Measurements from ENCODE around the gene RETSAT. TPM values are rescaled to one million over a fixed set of nuclear protein-coding genes. Genes with fewer than 3 reads are reported as not detected.
"Not testable (repeated sequence)": the region's sequence is repeated elsewhere in the genome, so short reads cannot be mapped to it uniquely, and the experiment has no call there.

Gene RETSAT
- total RNA-seq, 1 donor from 2014 or later = 17.1 TPM

GRCh38 chr2:85318222-85319074 is 35.9 kb downstream of the RETSAT start:
- ATAC-seq (ENCODE audit: low read depth) = peak; percentile 21
- H3K27me3 Mint-ChIP-seq = no peaks in the 10 kb centered on the region
- POLR2A ChIA-PET = interaction anchor here (0.7 to 2.8 kb wide), 4 partner anchors 8 to 73 kb away, joined by 4 to 11 read pairs (median 6); partner anchors contain the start of gene TGOLN2
- H3K9me3 Mint-ChIP-seq = no peaks in the 10 kb centered on the region
- no peak for TF ChIP-seq CTCF (IDR thresholded peaks at IDR 0.05)
- no peak overlapping the region for H3K4me3 Mint-ChIP-seq
- CTCF ChIA-PET = interaction anchor here (0.8 to 1.0 kb wide), 2 partner anchors 18 to 19 kb away, joined by 3 to 4 read pairs; no protein-coding TSS in a partner anchor
- H3K27ac Mint-ChIP-seq = peak overlapping the region; percentile 53
- no peak for DNase-seq
- intact Hi-C loops (cut with micrococcal nuclease) = no loop called here
- H3K4me1 Mint-ChIP-seq = peaks cover 49% of the 10 kb centered on the region
- H3K36me3 Mint-ChIP-seq (ENCODE audit: low read depth) = peaks cover 84% of the 10 kb centered on the region

DNA sequence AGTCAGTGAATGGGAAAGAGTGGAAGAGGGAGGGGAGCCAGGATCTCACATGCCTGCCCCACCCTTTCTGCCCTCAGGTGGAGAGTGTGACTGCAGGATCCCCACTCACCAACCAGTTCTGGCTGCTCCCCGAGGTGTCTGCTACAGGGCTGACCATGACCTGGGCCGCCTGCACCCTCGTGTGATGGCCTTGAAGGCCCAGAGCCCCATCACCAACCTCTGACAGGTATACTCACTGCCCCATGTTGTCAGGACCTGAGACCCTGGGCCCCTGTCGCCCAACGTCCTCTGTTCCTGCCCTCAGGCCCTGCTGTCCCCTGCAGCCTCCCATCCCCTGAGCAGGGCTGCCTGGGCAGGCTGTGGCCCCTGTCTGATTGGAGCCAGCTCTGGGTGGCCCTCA is 38.4 kb downstream of the RETSAT start:
- H3K36me3 Mint-ChIP-seq (ENCODE audit: low read depth) = peaks cover 67% of the 10 kb centered on the region
- CTCF ChIA-PET; POLR2A ChIA-PET; H3K27me3 Mint-ChIP-seq; H3K4me3 Mint-ChIP-seq; ATAC-seq (ENCODE audit: low read depth); H3K27ac Mint-ChIP-seq; H3K9me3 Mint-ChIP-seq; DNase-seq: not testable (repeated sequence)
- peaks cover 26% of the 10 kb centered on the region for H3K4me1 Mint-ChIP-seq
- intact Hi-C loops (cut with micrococcal nuclease) = loop anchor here (1.0 kb wide), 1 partner anchor 27 kb away; no protein-coding TSS in a partner anchor

- H3K27me3 Mint-ChIP-seq = no peaks in the 10 kb centered on the region
- H3K36me3 Mint-ChIP-seq (ENCODE audit: low read depth) = peaks cover 57% of the 10 kb centered on the region
- intact Hi-C loops (cut with micrococcal nuclease) = loop anchor here (1.0 kb wide), 1 partner anchor 28 kb away; no protein-coding TSS in a partner anchor
- peaks cover 22% of the 10 kb centered on the region for H3K4me1 Mint-ChIP-seq
- H3K27ac Mint-ChIP-seq = no peak overlapping the region
- DNase-seq (no peak), ATAC-seq (ENCODE audit: low read depth) (no peak)
- ChIA-PET POLR2A (no interaction called here), CTCF (interaction anchor here (1.7 kb wide), 1 partner anchor 14 kb away, joined by 7 read pairs; no protein-coding TSS in a partner anchor)
- H3K4me3 Mint-ChIP-seq = no peak overlapping the region
- TF ChIP-seq CTCF (IDR thresholded peaks at IDR 0.05) = no peak
- no peaks in the 10 kb centered on the region for H3K9me3 Mint-ChIP-seq
Measured at GRCh38 chr2:85314884-85315242, 39.5 kb downstream of the RETSAT start.

DNA sequence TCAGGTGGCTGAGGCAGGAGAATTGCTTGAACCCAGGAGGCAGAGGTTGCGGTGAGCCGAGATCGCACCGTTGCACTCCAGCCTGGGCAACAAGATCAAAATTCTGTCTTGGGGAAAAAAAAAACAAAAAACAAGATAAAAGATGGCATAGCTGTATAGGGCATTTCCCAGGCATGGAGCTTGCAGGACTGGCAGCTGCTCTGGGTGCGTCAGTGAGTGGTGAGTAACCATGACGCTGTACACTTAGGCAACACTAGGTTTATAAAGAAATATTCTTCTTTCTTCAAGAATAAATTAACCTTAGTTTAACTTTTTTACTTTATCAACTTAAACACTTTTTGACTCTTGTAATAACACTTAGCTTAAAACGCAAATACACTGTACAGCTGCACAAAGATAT is 41.9 kb downstream of the RETSAT start:
- H3K36me3 Mint-ChIP-seq (ENCODE audit: low read depth) = peaks cover 41% of the 10 kb centered on the region
- no peak for TF ChIP-seq CTCF (IDR thresholded peaks at IDR 0.05)
- no peaks in the 10 kb centered on the region for H3K9me3 Mint-ChIP-seq
- peaks cover 23% of the 10 kb centered on the region for H3K4me1 Mint-ChIP-seq
- no peaks in the 10 kb centered on the region for H3K27me3 Mint-ChIP-seq
- H3K4me3 Mint-ChIP-seq = no peak overlapping the region
- ChIA-PET POLR2A (interaction anchor here (1.7 kb wide), 1 partner anchor 14 kb away, joined by 4 read pairs; no protein-coding TSS in a partner anchor), CTCF (interaction anchor here (1.2 kb wide), 1 partner anchor 10 kb away, joined by 4 read pairs; no protein-coding TSS in a partner anchor)
- intact Hi-C loops (cut with micrococcal nuclease) = loop anchor here (2.0 kb wide), 1 partner anchor 14 kb away; the partner anchor contains the start of gene TGOLN2
- no peak overlapping the region for H3K27ac Mint-ChIP-seq
- ATAC-seq (ENCODE audit: low read depth) (no peak), DNase-seq (no peak)

- DNase-seq = no peak
- TF ChIP-seq CTCF (IDR thresholded peaks at IDR 0.05) = no peak
- no peaks in the 10 kb centered on the region for H3K9me3 Mint-ChIP-seq
- intact Hi-C loops (cut with micrococcal nuclease) = no loop called here
- ChIA-PET POLR2A (interaction anchor here (0.6 to 3.5 kb wide), 3 partner anchors 17 to 459 kb away, joined by 3 to 30 read pairs (median 7); partner anchors contain the start of gene TGOLN2), CTCF (interaction anchor here (2.5 kb wide), 1 partner anchor 10 kb away, joined by 12 read pairs; no protein-coding TSS in a partner anchor)
- H3K4me3 Mint-ChIP-seq = peak overlapping the region; percentile 58
- peaks cover 25% of the 10 kb centered on the region for H3K4me1 Mint-ChIP-seq
- no peaks in the 10 kb centered on the region for H3K27me3 Mint-ChIP-seq
- ATAC-seq (ENCODE audit: low read depth) = no peak
- peaks cover 24% of the 10 kb centered on the region for H3K36me3 Mint-ChIP-seq (ENCODE audit: low read depth)
- H3K27ac Mint-ChIP-seq = peak overlapping the region; percentile 75
Measured at GRCh38 chr2:85310330-85310729, 44.0 kb downstream of the RETSAT start.

Measured in activated B cell treated with CpG ODN at 0.5 μM for 24 hours (primary cell).